ENCODE results near the gene POC1A.

DNA sequence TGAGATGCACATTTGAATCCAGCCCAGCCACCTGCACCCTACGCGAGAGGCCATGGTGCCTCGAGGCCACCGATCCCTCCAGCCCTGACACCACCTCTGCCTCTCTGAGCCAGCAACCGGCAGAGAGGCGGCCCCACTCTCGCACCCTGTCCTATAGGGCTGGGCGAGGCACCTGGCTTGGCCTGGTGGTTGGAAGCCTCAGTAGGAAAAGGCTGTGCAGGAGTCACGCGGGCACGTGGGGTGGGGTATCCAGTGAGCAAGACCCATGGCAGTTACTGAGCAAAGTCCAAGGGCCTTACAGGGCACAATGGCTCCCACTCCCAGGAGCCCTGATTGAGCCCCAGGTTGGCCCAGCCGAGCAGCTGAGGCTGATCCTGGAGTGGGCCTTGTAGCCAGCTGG, 85.5 kb downstream of the POC1A start:
- TF ChIP-seq, protein P1, sequence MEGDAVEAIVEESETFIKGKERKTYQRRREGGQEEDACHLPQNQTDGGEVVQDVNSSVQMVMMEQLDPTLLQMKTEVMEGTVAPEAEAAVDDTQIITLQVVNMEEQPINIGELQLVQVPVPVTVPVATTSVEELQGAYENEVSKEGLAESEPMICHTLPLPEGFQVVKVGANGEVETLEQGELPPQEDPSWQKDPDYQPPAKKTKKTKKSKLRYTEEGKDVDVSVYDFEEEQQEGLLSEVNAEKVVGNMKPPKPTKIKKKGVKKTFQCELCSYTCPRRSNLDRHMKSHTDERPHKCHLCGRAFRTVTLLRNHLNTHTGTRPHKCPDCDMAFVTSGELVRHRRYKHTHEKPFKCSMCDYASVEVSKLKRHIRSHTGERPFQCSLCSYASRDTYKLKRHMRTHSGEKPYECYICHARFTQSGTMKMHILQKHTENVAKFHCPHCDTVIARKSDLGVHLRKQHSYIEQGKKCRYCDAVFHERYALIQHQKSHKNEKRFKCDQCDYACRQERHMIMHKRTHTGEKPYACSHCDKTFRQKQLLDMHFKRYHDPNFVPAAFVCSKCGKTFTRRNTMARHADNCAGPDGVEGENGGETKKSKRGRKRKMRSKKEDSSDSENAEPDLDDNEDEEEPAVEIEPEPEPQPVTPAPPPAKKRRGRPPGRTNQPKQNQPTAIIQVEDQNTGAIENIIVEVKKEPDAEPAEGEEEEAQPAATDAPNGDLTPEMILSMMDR (conservative IDR thresholded peaks at IDR 0.05 in 1 of 2, IDR thresholded peaks at IDR 0.05 in 1 of 2; ENCODE audit: low read depth in 1 of 2, low read length in 2 of 2), result no peak
- no peak for TF ChIP-seq EZH2 (IDR thresholded peaks at IDR 0.05; ENCODE audit: low read length, missing control alignments)

Measured in fibroblast of lung (primary cell).